Endothelial cell of umbilical vein (primary cell): ENCODE data around the gene RNF130. TPM values are rescaled to one million over a fixed set of nuclear protein-coding genes. Genes with fewer than 3 reads are reported as not detected.

ENCODE experiments used
- BruUV-seq: library from RNA; stranded (reverse); fragments of 400-500 nt; replicated peaks from 2 replicates; lab custom pipeline; 2021; lab: Mats Ljungman, UMichigan
- CTCF ChIA-PET: fragments of 300-600, 350-600 bp; sonication (Branson Sonifier 250); formaldehyde crosslinking; loops from one replicate; lab custom pipeline; 2021; ENCODE audit warnings: antibody characterized with exemption, inconsistent platforms; lab: Charles Lee
- POLR2A ChIA-PET: fragments of 300-600, 350-600 bp; sonication (Branson Sonifier 250); formaldehyde crosslinking; loops from one replicate; lab custom pipeline; 2021; ENCODE audit warnings: antibody characterized with exemption, inconsistent platforms; lab: Charles Lee
- DNase-seq: peaks from one replicate; pipeline ENCODE4 v3.0.0-alpha.2; 2011; ENCODE audit warnings: low read depth, low spot score
- FAIRE-seq: peaks from 2 replicates; lab custom pipeline; 2011; peaks lifted over from hg19 to GRCh38; lab: Jason Lieb, UNC
- H2AFZ ChIP-seq: 2 replicates; pipeline ENCODE4 v1.6.0; 2012; ENCODE audit warnings: low read depth, low read length, control low read depth, inconsistent platforms
- H3K27ac ChIP-seq: 2 replicates; pipeline ENCODE4 v1.5.1; 2011; ENCODE audit warnings: low read depth, mild to moderate bottlenecking, control low read depth, low read length, moderate library complexity; ENCODE audit not compliant: insufficient read depth
- H3K27me3 ChIP-seq, 2 experiments: 2 replicates each; pipeline versions ENCODE4 v1.6.0 to v1.6.1; 2011; ENCODE audit warnings: low read length in 2 of 2, mixed read lengths in 1 of 2; ENCODE audit not compliant: control insufficient read depth in 2 of 2, insufficient read depth in 2 of 2
- H3K36me3 ChIP-seq, 2 experiments: 2 replicates in 1 of 2; 3 replicates in 1 of 2; pipeline ENCODE4 v1.5.1; 2011; ENCODE audit warnings: low read length in 2 of 2, mild to moderate bottlenecking in 1 of 2, moderate library complexity in 1 of 2; ENCODE audit not compliant: control insufficient read depth in 2 of 2, insufficient read depth in 2 of 2; ENCODE audit errors: extremely low read depth in 1 of 2
- H3K4me1 ChIP-seq: 3 replicates; pipeline ENCODE4 v1.5.1; 2011; ENCODE audit warnings: mild to moderate bottlenecking, low read length; ENCODE audit not compliant: control insufficient read depth, insufficient read depth; ENCODE audit errors: extremely low read depth
- H3K4me2 ChIP-seq: 2 replicates; pipeline ENCODE4 v1.6.1; 2011; ENCODE audit warnings: low read length, control low read depth, mixed read lengths; ENCODE audit not compliant: insufficient read depth
- H3K4me3 ChIP-seq, 3 experiments: fragments of 200-600 bp in 1 of 3; sonication (generic), shearing (Covaris generic) in 1 of 3; replicated peaks in 1 of 3; 2 replicates each; pipeline ENCODE4 v1.5.1; 2011 to 2016; ENCODE audit warnings: control low read depth in 3 of 3, low read length in 3 of 3, mild to moderate bottlenecking in 2 of 3, inconsistent platforms in 1 of 3, low read depth in 1 of 3, moderate library complexity in 1 of 3; ENCODE audit not compliant: insufficient read depth in 1 of 3
- H3K79me2 ChIP-seq: 2 replicates; pipeline ENCODE4 v1.6.0; 2012; ENCODE audit warnings: low read length, inconsistent platforms; ENCODE audit not compliant: control insufficient read depth, insufficient read depth
- H3K9ac ChIP-seq: replicated peaks from 2 replicates; pipeline ENCODE3; 2011; ENCODE audit warnings: low read length, control low read depth; ENCODE audit not compliant: insufficient read depth; ENCODE audit errors: extremely low read depth
- H3K9me1 ChIP-seq: replicated peaks from 3 replicates; pipeline ENCODE4 v1.6.0; 2011; ENCODE audit warnings: mild to moderate bottlenecking, low read length; ENCODE audit not compliant: control insufficient read depth, insufficient read depth; ENCODE audit errors: extremely low read depth
- H3K9me3 ChIP-seq: replicated peaks from 2 replicates; pipeline ENCODE4 v1.5.1; 2012; ENCODE audit warnings: low read length, inconsistent platforms; ENCODE audit not compliant: control insufficient read depth, insufficient read depth
- H4K20me1 ChIP-seq: replicated peaks from 2 replicates; pipeline ENCODE3; 2011; ENCODE audit warnings: mild to moderate bottlenecking, low read length; ENCODE audit not compliant: control insufficient read depth, insufficient read depth; ENCODE audit errors: extremely low read depth
- EZH2 ChIP-seq: IDR thresholded peaks from 2 replicates; pipeline ENCODE4 v1.6.1; 2012; ENCODE audit warnings: borderline replicate concordance, low read depth, mild to moderate bottlenecking, moderate library complexity, low read length, inconsistent platforms; ENCODE audit not compliant: severe bottlenecking
- JUN ChIP-seq: IDR thresholded peaks from 2 replicates; pipeline ENCODE4 v1.6.1; 2011; ENCODE audit warnings: borderline replicate concordance, low read depth; ENCODE audit not compliant: insufficient read length, insufficient read depth
- POLR2A ChIP-seq: IDR thresholded peaks from 2 replicates; pipeline ENCODE4 v1.6.1; 2012; ENCODE audit warnings: low read depth, mild to moderate bottlenecking, control low read depth, low read length
- dilution Hi-C: fragments of 300-500 bp; cut with MboI; formaldehyde crosslinking; loops from one replicate; pipeline ENCODE4 v1.15.0; 2019; ENCODE audit warnings: low sequenced_read_pairs; ENCODE audit not compliant: extremely low pct_ligation_motif_present
- intact Hi-C: fragments of 100-400 bp; cut with micrococcal nuclease; formaldehyde crosslinking; loops from one replicate; pipeline ENCODE4 v1.10.0; 2022
- polyA plus RNA-seq, 4 experiments: library from polyadenylated mRNA; depleted of rRNA in 3 of 4; stranded (reverse) in 3 of 4; unstranded in 1 of 4; fragments of >200 nt; gene quantifications; 2 replicates each; pipeline versions ENCODE4 v1.2.1 to v1.2.3, GENCODE V29; 2011 to 2012; ENCODE audit warnings: missing spikeins in 1 of 4
- total RNA-seq: library from RNA; stranded (reverse); gene quantifications from 2 replicates; pipeline ENCODE4 v1.2.3, GENCODE V29; 2021
- TF ChIP-seq, protein P1 (sequence below), 2 donors: IDR thresholded peaks; 1 replicate in 1 of 2; 2 replicates in 1 of 2; pipeline ENCODE4 v1.5.1; 2011; ENCODE audit warnings: low read length in 2 of 2, mild to moderate bottlenecking in 2 of 2, moderate library complexity in 2 of 2, control low read depth in 1 of 2, inconsistent platforms in 1 of 2, low read depth in 1 of 2; ENCODE audit not compliant: insufficient read depth in 1 of 2; ENCODE audit errors: extremely low read depth in 1 of 2
- TF ChIP-seq, protein P2 (sequence below): IDR thresholded peaks from 2 replicates; pipeline ENCODE4 v1.6.1; 2011; ENCODE audit not compliant: insufficient read depth, insufficient read length

Gene RNF130
- total and polyA plus RNA-seq, 2 donors (not counting 3 experiments of a cell fraction or from before 2014, with no cell fraction given), result 43.0 to 43.1 TPM

GRCh38 chr5:180047667-180048066 is 23.9 kb downstream of the RNF130 start:
- DNase-seq (peak; percentile 40), FAIRE-seq (no peak)
- no peak overlapping the region for H3K4me2 ChIP-seq

More at GRCh38 chr5:180047667-180048066, 23.9 kb downstream of the RNF130 start:
- dilution Hi-C loops, result no loop called here
- BruUV-seq, result no TSS peak
- TF ChIP-seq, protein P1, sequence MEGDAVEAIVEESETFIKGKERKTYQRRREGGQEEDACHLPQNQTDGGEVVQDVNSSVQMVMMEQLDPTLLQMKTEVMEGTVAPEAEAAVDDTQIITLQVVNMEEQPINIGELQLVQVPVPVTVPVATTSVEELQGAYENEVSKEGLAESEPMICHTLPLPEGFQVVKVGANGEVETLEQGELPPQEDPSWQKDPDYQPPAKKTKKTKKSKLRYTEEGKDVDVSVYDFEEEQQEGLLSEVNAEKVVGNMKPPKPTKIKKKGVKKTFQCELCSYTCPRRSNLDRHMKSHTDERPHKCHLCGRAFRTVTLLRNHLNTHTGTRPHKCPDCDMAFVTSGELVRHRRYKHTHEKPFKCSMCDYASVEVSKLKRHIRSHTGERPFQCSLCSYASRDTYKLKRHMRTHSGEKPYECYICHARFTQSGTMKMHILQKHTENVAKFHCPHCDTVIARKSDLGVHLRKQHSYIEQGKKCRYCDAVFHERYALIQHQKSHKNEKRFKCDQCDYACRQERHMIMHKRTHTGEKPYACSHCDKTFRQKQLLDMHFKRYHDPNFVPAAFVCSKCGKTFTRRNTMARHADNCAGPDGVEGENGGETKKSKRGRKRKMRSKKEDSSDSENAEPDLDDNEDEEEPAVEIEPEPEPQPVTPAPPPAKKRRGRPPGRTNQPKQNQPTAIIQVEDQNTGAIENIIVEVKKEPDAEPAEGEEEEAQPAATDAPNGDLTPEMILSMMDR (IDR thresholded peaks at IDR 0.05; ENCODE audit: extremely low read depth in 1 of 2, insufficient read depth in 1 of 2, low read depth in 1 of 2, low read length in 2 of 2), result no peak
- TF ChIP-seq, protein P2, sequence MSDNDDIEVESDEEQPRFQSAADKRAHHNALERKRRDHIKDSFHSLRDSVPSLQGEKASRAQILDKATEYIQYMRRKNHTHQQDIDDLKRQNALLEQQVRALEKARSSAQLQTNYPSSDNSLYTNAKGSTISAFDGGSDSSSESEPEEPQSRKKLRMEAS, result no peak
- TF ChIP-seq JUN (no peak), POLR2A (no peak), EZH2 (no peak)
- CTCF ChIA-PET, result interaction anchor here (1.0 kb wide), 1 partner anchor 10 kb away, joined by 3 read pairs; no protein-coding TSS in a partner anchor
- H3K79me2 ChIP-seq, result peaks cover 3% of the 10 kb centered on the region
- H3K4me1 ChIP-seq, result peaks cover 8% of the 10 kb centered on the region
- intact Hi-C loops, result no loop called here
- H3K9me3 ChIP-seq, result no peaks in the 10 kb centered on the region
- no peaks in the 10 kb centered on the region for H3K27me3 ChIP-seq
- no peak overlapping the region for H3K4me3 ChIP-seq
- H3K36me3 ChIP-seq, result no peaks in the 10 kb centered on the region
- H3K9me1 ChIP-seq, result no peaks in the 10 kb centered on the region
- no peak overlapping the region for H2AFZ ChIP-seq
- no peak overlapping the region for H3K27ac ChIP-seq
- POLR2A ChIA-PET, result no interaction called here
- no peaks in the 10 kb centered on the region for H4K20me1 ChIP-seq
- H3K9ac ChIP-seq, result no peak overlapping the region
